LHCN-M2 (cell line): ENCODE data around the gene SLC25A6. TPM values are rescaled to one million over a fixed set of nuclear protein-coding genes. Genes with fewer than 3 reads are reported as not detected.
"Not testable (repeated sequence)": the region's sequence is repeated elsewhere in the genome, so short reads cannot be mapped to it uniquely, and the experiment has no call there.

Experiments
- DNase-seq: peaks from one replicate; pipeline ENCODE4 v3.0.0-alpha.2; 2012; ENCODE audit warnings: low read depth
- total RNA-seq: library from RNA; depleted of rRNA; stranded (reverse); fragments of >200 nt; gene quantifications from 2 replicates; pipeline ENCODE4 v1.2.3, GENCODE V29; 2014; rRNA removed

SLC25A6 gene
- total RNA-seq, 1 experiment from 2014 or later = 328 TPM

GRCh38 chrX:1355131-1356046, 36.5 kb downstream of the SLC25A6 start:
- no peak for DNase-seq

DNA sequence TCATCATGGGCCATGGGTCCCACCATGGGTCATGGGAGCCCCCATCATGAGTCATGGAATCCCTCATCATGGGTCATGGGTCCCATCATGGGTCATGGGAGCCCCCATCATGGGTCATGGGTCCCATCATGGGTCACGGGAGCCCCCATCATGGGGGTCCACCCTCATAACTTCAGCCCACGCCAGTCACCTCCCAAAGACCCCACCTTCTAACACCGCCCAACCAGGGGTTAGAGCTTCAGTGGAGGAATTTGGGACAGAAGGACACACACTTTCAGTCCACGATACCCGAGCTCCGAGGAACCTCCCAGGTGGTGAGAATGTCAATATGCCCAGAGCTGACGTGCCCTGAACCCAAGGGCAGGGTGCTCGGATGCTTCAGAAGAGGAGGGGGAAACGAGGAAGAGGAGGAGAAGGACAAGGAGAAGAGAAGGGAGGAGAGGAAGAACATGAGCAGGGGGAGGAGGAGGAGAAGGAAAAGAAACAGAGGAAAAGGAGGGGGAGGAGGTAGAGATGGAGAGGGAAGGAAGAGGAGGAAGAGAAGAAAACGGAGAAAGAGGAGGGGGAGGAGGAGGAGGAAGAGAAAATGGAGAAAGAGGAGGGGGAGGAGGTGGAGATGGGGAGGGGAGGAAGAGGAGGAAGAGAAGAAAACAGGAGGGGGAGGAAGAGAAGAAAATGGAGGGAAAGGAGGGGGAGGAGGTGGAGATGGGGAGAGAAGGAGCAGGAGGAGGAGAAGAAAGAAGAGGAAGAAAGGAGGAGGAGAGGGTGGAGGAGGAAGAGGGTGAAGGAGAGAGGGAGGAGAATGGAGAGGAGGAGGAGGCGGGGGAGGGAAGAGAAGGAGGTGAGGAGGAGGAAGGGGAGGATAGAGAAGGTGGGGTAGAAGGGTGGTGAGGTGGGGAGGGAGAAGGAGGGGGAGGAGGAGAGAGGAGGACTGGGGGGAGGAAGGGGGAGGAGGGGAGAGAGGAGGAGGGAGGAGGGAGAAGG, 37.6 kb downstream of the SLC25A6 start:
- no peak for DNase-seq

- no peak for DNase-seq
Measured at GRCh38 chrX:1351981-1352714, 39.8 kb downstream of the SLC25A6 start.

GRCh38 chrX:1349606-1350005, 42.3 kb downstream of the SLC25A6 start:
- DNase-seq = not testable (repeated sequence)

GRCh38 chrX:1341545-1342184, 50.2 kb downstream of the SLC25A6 start:
- DNase-seq = no peak

DNA sequence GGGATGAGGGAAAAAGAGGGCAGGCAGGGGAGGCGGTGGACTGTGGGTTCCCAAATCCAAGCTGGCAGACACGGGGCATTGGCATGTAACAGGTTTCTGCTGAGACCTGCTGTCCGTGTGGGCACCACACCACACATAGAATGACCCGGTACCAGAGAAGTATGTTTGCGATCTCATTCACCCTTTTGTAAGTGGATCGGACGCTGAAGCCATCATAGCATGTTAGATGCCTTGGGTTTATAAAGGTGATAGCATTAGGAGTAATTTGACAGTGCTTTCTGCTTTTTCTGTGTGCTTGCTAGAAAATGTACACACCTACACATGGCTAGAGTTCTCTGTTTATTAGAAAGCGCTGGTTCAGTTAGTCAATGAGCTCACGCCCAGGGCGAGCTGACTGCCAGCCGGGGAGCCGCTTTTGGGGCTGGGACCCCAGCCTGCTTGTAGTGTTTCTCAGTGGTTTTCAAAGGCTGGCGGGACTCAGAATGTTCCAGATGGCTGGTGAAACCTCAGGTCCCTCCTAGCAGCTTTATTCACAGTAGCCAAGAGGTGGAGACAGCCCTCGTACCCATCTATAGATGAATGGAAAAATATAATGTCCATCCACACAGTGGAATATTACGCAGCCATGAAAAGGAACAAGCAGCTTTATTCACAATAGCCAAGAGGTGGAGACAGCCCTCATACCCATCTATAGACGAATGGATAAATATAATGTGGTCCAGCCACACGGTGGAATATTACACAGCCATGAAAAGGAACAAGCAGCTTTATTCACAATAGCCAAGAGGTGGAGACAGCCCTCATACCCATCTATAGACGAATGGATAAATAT, 54.7 kb downstream of the SLC25A6 start:
- DNase-seq = no peak

DNA sequence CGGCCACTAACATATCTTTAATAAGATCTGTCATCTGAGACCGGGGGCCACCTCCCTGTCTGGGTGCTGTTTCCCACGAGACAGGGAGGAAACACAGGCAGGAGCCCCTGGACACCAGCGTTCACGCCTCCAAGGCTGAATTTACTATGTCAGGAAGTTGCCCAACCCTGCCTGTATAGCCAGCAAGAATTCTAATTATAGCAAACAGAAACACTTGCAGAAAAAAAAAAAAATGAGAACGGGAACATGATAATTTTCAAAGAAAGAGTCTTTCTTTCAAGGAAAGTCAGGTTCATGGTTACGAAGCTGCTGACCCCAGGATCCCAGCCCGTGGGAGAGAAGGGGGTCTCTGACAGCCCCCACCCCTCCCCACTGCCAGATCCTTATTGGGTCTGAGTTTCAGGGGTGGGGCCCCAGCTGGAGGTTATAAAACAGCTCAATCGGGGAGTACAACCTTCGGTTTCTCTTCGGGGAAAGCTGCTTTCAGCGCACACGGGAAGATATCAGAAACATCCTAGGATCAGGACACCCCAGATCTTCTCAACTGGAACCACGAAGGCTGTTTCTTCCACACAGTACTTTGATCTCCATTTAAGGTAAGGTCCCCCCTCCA, 55.5 kb downstream of the SLC25A6 start, which contains the start of gene IL3RA:
Gene IL3RA (plus strand): TSS at position 455 of the 613 bp plus-strand sequence. CDS start 4,981 bp downstream, outside the sequence.
- no peak for DNase-seq

Other genes with a start within 250 kb of the SLC25A6 start
- not detected in 2 replicates for gene CRLF2, start 179.5 kb downstream of the SLC25A6 start, total RNA-seq
- gene CSF2RA, start 123.3 kb downstream of the SLC25A6 start, total RNA-seq = not detected in 2 replicates
- not detected in 2 replicates for gene IL3RA, start 55.3 kb downstream of the SLC25A6 start, total RNA-seq
- gene ASMTL, start 60.8 kb upstream of the SLC25A6 start, total RNA-seq = 11.5 and 15.1 TPM in 2 replicates
- under 0.01 TPM in 1 of 2 replicates, not detected in the other for gene P2RY8, start 145.1 kb upstream of the SLC25A6 start, total RNA-seq
- gene AKAP17A, start 199.5 kb upstream of the SLC25A6 start, total RNA-seq = 29.3 and 31.5 TPM in 2 replicates
- not detected in 2 replicates for gene ASMT, start 222.9 kb upstream of the SLC25A6 start, total RNA-seq